Mucosa of descending colon (tissue), 3 donors: ENCODE results near the gene FAR1. TPM values are rescaled to one million over a fixed set of nuclear protein-coding genes. Genes with fewer than 3 reads are reported as not detected.

Experiments
- ATAC-seq: fragments of 200-7000 bp; cut with Tn5 transposase; one replicate; pipeline ENCODE4 v1.9.1; 2020; ENCODE audit warnings: mild to moderate bottlenecking, moderate library complexity
- DNase-seq, 3 donors: peaks; one replicate each; pipeline ENCODE4 v3.0.0-alpha.2; 2020
- H3K36me3 ChIP-seq: fragments of 200-600 bp; one replicate; pipeline ENCODE4 v1.8.0; 2021; ENCODE audit warnings: low read depth, mild to moderate bottlenecking
- H3K4me1 ChIP-seq: fragments of 200-600 bp; one replicate; pipeline ENCODE4 v1.8.0; 2021; ENCODE audit warnings: low read depth, mild to moderate bottlenecking
- H3K4me3 ChIP-seq: fragments of 200-600 bp; one replicate; pipeline ENCODE4 v1.8.0; 2021; ENCODE audit warnings: mild to moderate bottlenecking
- H3K9me3 ChIP-seq: fragments of 200-600 bp; one replicate; pipeline ENCODE4 v1.8.0; 2021; ENCODE audit warnings: mild to moderate bottlenecking
- CTCF ChIP-seq: fragments of 200-600 bp; IDR thresholded peaks from one replicate; pipeline ENCODE4 v1.8.0; 2022; ENCODE audit warnings: antibody characterized with exemption, mild to moderate bottlenecking
- intact Hi-C, 2 donors: fragments of 100-400 bp; cut with DNase I in 1 of 2; cut with micrococcal nuclease in 1 of 2; formaldehyde crosslinking; loops; one replicate each; pipeline versions ENCODE4 v1.11.0 to v1.11.1; 2022; cut with DNase I, micrococcal nuclease
- total RNA-seq, 3 donors: library from RNA; stranded (reverse); fragmentation: NEBNext Ultra II Directional in 2 of 3; extraction: Animal tissue kit (Norgen Biotek cat#: 25700) in 2 of 3; gene quantifications; one replicate each; pipeline versions ENCODE4 v1.2.1 to v1.2.4, GENCODE V29; 2021 to 2023
- donor health status: DM: no; HTN: no; CAD: no; lungs with moderate emphysema.
- donor health status: DM: no; HTN: no; CAD: no.
- donor health status: DM: no; HTN: yes; CAD: no.

Gene FAR1
- total RNA-seq, 3 donors from 2014 or later, result 74.3 to 103 (median 102) TPM

- H3K4me1 ChIP-seq, result no peaks in the 10 kb centered on the region
- TF ChIP-seq CTCF, result no peak
- no peaks in the 10 kb centered on the region for H3K9me3 ChIP-seq
- ATAC-seq (peak; percentile 34), DNase-seq (no peak)
- H3K4me3 ChIP-seq, result no peak overlapping the region
- H3K36me3 ChIP-seq, result no peaks in the 10 kb centered on the region
- intact Hi-C loops, result no loop called here
Measured at GRCh38 chr11:13635804-13636203, 32.7 kb upstream of the FAR1 start.

GRCh38 chr11:13637125-13638069 is 31.1 kb upstream of the FAR1 start:
- peak; percentile 66 for ATAC-seq
- Histone ChIP-seq H3K4me3 (no peak overlapping the region), H3K9me3 (no peaks in the 10 kb centered on the region), H3K4me1 (no peaks in the 10 kb centered on the region), H3K36me3 (no peaks in the 10 kb centered on the region)
- DNase-seq, result no peak
- intact Hi-C loops, result no loop called here
- no peak for TF ChIP-seq CTCF

GRCh38 chr11:13638422-13638821 is 30.0 kb upstream of the FAR1 start:
- no peak for TF ChIP-seq CTCF
- H3K9me3 ChIP-seq, result no peaks in the 10 kb centered on the region
- H3K4me1 ChIP-seq, result no peaks in the 10 kb centered on the region
- no peak overlapping the region for H3K4me3 ChIP-seq
- no peaks in the 10 kb centered on the region for H3K36me3 ChIP-seq
- intact Hi-C loops, result no loop called here
- DNase-seq (no peak), ATAC-seq (no peak)

- no peak for TF ChIP-seq CTCF
- ATAC-seq (peak; percentile 61), DNase-seq (no peak)
- H3K4me1 ChIP-seq, result peaks cover 3% of the 10 kb centered on the region
- intact Hi-C loops, result no loop called here
- no peak overlapping the region for H3K4me3 ChIP-seq
- no peaks in the 10 kb centered on the region for H3K9me3 ChIP-seq
- no peaks in the 10 kb centered on the region for H3K36me3 ChIP-seq
Measured at GRCh38 chr11:13644997-13645687, 23.3 kb upstream of the FAR1 start.

- DNase-seq, result no peak
Measured at GRCh38 chr11:13647391-13647790, 21.1 kb upstream of the FAR1 start.

More at GRCh38 chr11:13647391-13647790, 21.1 kb upstream of the FAR1 start:
- intact Hi-C loops, result no loop called here
- Histone ChIP-seq H3K36me3 (no peaks in the 10 kb centered on the region), H3K4me3 (no peak overlapping the region), H3K4me1 (peaks cover 3% of the 10 kb centered on the region), H3K9me3 (no peaks in the 10 kb centered on the region)
- ATAC-seq, result no peak
- no peak for TF ChIP-seq CTCF
